ENCODE results near the gene CHMP1B. TPM values are rescaled to one million over a fixed set of nuclear protein-coding genes. Genes with fewer than 3 reads are reported as not detected.
A peak's percentile ranks its signal among the peaks of the same experiment; 100 is the strongest.
"Not testable (repeated sequence)": the region's sequence is repeated elsewhere in the genome, so short reads cannot be mapped to it uniquely, and the experiment has no call there.

CHMP1B gene
- polyA plus RNA-seq, 1 donor, result 43.1 TPM

- no peak for DNase-seq
These were observed 19.3 kb upstream of the CHMP1B start for GRCh38 chr18:11831921-11832320.

- DNase-seq, result no peak
These were observed 16.4 kb upstream of the CHMP1B start for GRCh38 chr18:11834772-11835171.

- DNase-seq, result no peak
These were observed 11.7 kb upstream of the CHMP1B start for GRCh38 chr18:11839556-11839955.

GRCh38 chr18:11840493-11840892, 10.7 kb upstream of the CHMP1B start:
- DNase-seq, result no peak

- DNase-seq, result no peak
These were observed 8.7 kb upstream of the CHMP1B start for GRCh38 chr18:11842562-11842961.

- no peak for DNase-seq
These were observed 6.8 kb upstream of the CHMP1B start for GRCh38 chr18:11844436-11844835.

- no peak for DNase-seq
These were observed 5.6 kb upstream of the CHMP1B start for GRCh38 chr18:11845654-11846053.

- DNase-seq, result no peak
These were observed 3.4 kb upstream of the CHMP1B start for GRCh38 chr18:11847811-11848210.

GRCh38 chr18:11849279-11849678, 1.9 kb upstream of the CHMP1B start:
- DNase-seq, result no peak

- peak; percentile 54 for DNase-seq
These were observed 1.2 kb upstream of the CHMP1B start for GRCh38 chr18:11849841-11850634.

- DNase-seq, result peak; percentile 64
These were observed 430 bp upstream of the CHMP1B start for GRCh38 chr18:11850821-11851145.

- DNase-seq, result peak; percentile 40
These were observed 659 bp downstream of the CHMP1B start for GRCh38 chr18:11851806-11852337.

- not testable (repeated sequence) for DNase-seq
These were observed 3.3 kb downstream of the CHMP1B start for GRCh38 chr18:11854554-11854953.

- DNase-seq, result peak; percentile 52
These were observed 6.1 kb downstream of the CHMP1B start for GRCh38 chr18:11857177-11857887.

GRCh38 chr18:11859282-11859830, 8.1 kb downstream of the CHMP1B start:
- no peak for DNase-seq

GRCh38 chr18:11859903-11860407, 8.7 kb downstream of the CHMP1B start:
- no peak for DNase-seq

GRCh38 chr18:11860594-11861450, 9.6 kb downstream of the CHMP1B start:
- no peak for DNase-seq

- no peak for DNase-seq
These were observed 10.5 kb downstream of the CHMP1B start for GRCh38 chr18:11861583-11862288.

GRCh38 chr18:11862468-11863137, 11.4 kb downstream of the CHMP1B start:
- DNase-seq, result no peak

- DNase-seq, result no peak
These were observed 13.3 kb downstream of the CHMP1B start for GRCh38 chr18:11864471-11864870.

GRCh38 chr18:11865071-11865470, 13.9 kb downstream of the CHMP1B start:
- DNase-seq, result no peak
